SU-DHL-6 (cell line): ENCODE data around the gene VEGFA.

Source experiments
- EZH2phosphoT487 ChIP-seq: fragments of 200-600 bp; sonication (generic), shearing (Covaris generic); conservative IDR thresholded peaks from 2 replicates; pipeline ENCODE4 v1.6.1; 2018; ENCODE audit warnings: mild to moderate bottlenecking, antibody characterized with exemption, low read length, moderate library complexity, mixed read lengths
- TF ChIP-seq, protein P1 (sequence below): fragments of 200-600 bp; sonication (generic); IDR thresholded peaks from one replicate; pipeline ENCODE4 v1.5.1; 2017; ENCODE audit warnings: antibody characterized with exemption, mild to moderate bottlenecking, low read length, moderate library complexity; ENCODE audit not compliant: insufficient read depth, poor library complexity, severe bottlenecking

DNA sequence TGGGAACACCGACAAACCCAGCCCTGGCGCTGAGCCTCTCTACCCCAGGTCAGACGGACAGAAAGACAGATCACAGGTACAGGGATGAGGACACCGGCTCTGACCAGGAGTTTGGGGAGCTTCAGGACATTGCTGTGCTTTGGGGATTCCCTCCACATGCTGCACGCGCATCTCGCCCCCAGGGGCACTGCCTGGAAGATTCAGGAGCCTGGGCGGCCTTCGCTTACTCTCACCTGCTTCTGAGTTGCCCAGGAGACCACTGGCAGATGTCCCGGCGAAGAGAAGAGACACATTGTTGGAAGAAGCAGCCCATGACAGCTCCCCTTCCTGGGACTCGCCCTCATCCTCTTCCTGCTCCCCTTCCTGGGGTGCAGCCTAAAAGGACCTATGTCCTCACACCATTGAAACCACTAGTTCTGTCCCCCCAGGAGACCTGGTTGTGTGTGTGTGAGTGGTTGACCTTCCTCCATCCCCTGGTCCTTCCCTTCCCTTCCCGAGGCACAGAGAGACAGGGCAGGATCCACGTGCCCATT is 15.3 kb downstream of the VEGFA start:
- TF ChIP-seq, protein P1, sequence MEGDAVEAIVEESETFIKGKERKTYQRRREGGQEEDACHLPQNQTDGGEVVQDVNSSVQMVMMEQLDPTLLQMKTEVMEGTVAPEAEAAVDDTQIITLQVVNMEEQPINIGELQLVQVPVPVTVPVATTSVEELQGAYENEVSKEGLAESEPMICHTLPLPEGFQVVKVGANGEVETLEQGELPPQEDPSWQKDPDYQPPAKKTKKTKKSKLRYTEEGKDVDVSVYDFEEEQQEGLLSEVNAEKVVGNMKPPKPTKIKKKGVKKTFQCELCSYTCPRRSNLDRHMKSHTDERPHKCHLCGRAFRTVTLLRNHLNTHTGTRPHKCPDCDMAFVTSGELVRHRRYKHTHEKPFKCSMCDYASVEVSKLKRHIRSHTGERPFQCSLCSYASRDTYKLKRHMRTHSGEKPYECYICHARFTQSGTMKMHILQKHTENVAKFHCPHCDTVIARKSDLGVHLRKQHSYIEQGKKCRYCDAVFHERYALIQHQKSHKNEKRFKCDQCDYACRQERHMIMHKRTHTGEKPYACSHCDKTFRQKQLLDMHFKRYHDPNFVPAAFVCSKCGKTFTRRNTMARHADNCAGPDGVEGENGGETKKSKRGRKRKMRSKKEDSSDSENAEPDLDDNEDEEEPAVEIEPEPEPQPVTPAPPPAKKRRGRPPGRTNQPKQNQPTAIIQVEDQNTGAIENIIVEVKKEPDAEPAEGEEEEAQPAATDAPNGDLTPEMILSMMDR: no peak
- TF ChIP-seq EZH2phosphoT487: no peak
